GM19452 (cell line): ENCODE results near the gene TMEM150A.
"Not testable (repeated sequence)": the region's sequence is repeated elsewhere in the genome, so short reads cannot be mapped to it uniquely, and the experiment has no call there.

Source experiments
- ATAC-seq: cut with Tn5 transposase; IDR thresholded peaks from one replicate; pipeline ENCODE4 v1.9.1; 2021; ENCODE audit not compliant: unreplicated experiment

The TMEM150A gene

GRCh38 chr2:85602476-85603234 lies at the start of gene TMEM150A:
TSS of gene TMEM150A (minus strand) at chr2:85602698. CDS start at chr2:85601948, 750 bp downstream.
- ATAC-seq: peak; percentile 95

GRCh38 chr2:85652056-85652455 lies 49.6 kb upstream of the TMEM150A start:
- ATAC-seq: no peak

GRCh38 chr2:85651097-85651496 lies 48.6 kb upstream of the TMEM150A start:
- no peak for ATAC-seq

- no peak for ATAC-seq
These were observed 48.0 kb upstream of the TMEM150A start for GRCh38 chr2:85650456-85650855.

GRCh38 chr2:85649201-85650190 lies 47.0 kb upstream of the TMEM150A start:
- ATAC-seq: no peak

GRCh38 chr2:85648619-85649018 lies 46.1 kb upstream of the TMEM150A start:
- peak; percentile 31 for ATAC-seq

GRCh38 chr2:85647823-85648526 lies 45.5 kb upstream of the TMEM150A start:
- ATAC-seq: peak; percentile 63

- no peak for ATAC-seq
These were observed 43.7 kb upstream of the TMEM150A start for GRCh38 chr2:85646166-85646565.

GRCh38 chr2:85644909-85645308 lies 42.4 kb upstream of the TMEM150A start:
- no peak for ATAC-seq

GRCh38 chr2:85642725-85643124 lies 40.2 kb upstream of the TMEM150A start:
- no peak for ATAC-seq

- no peak for ATAC-seq
These were observed 33.1 kb upstream of the TMEM150A start for GRCh38 chr2:85635636-85636035.

- no peak for ATAC-seq
These were observed 32.5 kb upstream of the TMEM150A start for GRCh38 chr2:85635011-85635410.

GRCh38 chr2:85631316-85631715 lies 28.8 kb upstream of the TMEM150A start:
- ATAC-seq: no peak

- ATAC-seq: no peak
These were observed 26.2 kb upstream of the TMEM150A start for GRCh38 chr2:85628658-85629057.

GRCh38 chr2:85623991-85624390 lies 21.5 kb upstream of the TMEM150A start:
- no peak for ATAC-seq

- no peak for ATAC-seq
These were observed 18.8 kb upstream of the TMEM150A start for GRCh38 chr2:85621338-85621737.

GRCh38 chr2:85619617-85620016 lies 17.1 kb upstream of the TMEM150A start:
- ATAC-seq: no peak

GRCh38 chr2:85617723-85618122 lies 15.2 kb upstream of the TMEM150A start:
- not testable (repeated sequence) for ATAC-seq

- ATAC-seq: no peak
These were observed 12.9 kb upstream of the TMEM150A start for GRCh38 chr2:85615413-85615728.

- not testable (repeated sequence) for ATAC-seq
These were observed 12.3 kb upstream of the TMEM150A start for GRCh38 chr2:85614757-85615156.
